LNCaP clone FGC (cell line): ENCODE data around the gene COL15A1.
"Not testable (repeated sequence)": the region's sequence is repeated elsewhere in the genome, so short reads cannot be mapped to it uniquely, and the experiment has no call there.

Source experiments
- DNase-seq: peaks from one replicate; pipeline ENCODE4 v3.0.0-alpha.2; 2011; ENCODE audit warnings: low read depth
- H3K4me3 ChIP-seq: 2 replicates; pipeline ENCODE4 v1.5.1; 2011; ENCODE audit warnings: mild to moderate bottlenecking, low read depth, low read length, control low read depth
- CTCF ChIP-seq: IDR thresholded peaks from 2 replicates; pipeline ENCODE4 v1.5.1; 2012; ENCODE audit warnings: mild to moderate bottlenecking; ENCODE audit not compliant: control insufficient read depth, insufficient read depth; ENCODE audit errors: extremely low read depth

The COL15A1 gene

DNA sequence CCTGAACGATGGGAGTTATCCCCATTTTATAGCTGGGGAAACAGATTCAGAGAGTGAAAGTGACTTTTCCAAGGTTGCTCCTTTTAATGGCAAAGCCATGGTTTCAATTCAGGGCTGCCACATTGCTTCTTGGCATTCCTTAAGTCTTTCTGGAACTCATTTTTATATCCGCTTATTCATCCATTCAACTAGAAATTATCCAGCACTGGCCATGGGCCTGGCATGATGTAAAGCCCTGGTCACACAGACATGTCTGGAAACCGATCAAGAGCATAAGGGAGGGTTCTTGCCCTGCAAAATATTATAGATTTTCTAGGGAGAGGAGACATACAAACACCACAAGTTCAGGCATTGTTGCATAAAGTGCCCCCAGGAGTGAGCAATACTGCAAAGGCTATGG, 43.0 kb upstream of the COL15A1 start:
- no peak for DNase-seq
- H3K4me3 ChIP-seq, result no peak overlapping the region
- TF ChIP-seq CTCF, result no peak

GRCh38 chr9:98901843-98902242, 41.9 kb upstream of the COL15A1 start:
- DNase-seq, H3K4me3 ChIP-seq: not testable (repeated sequence)

GRCh38 chr9:98902516-98902915, 41.2 kb upstream of the COL15A1 start:
- no peak for DNase-seq
- TF ChIP-seq CTCF, result no peak
- no peak overlapping the region for H3K4me3 ChIP-seq

- TF ChIP-seq CTCF, result no peak
- no peak for DNase-seq
- no peak overlapping the region for H3K4me3 ChIP-seq
These were observed 40.8 kb upstream of the COL15A1 start for GRCh38 chr9:98902925-98903324.

GRCh38 chr9:98903961-98904411, 39.7 kb upstream of the COL15A1 start:
- H3K4me3 ChIP-seq, result no peak overlapping the region
- DNase-seq, result no peak
- TF ChIP-seq CTCF, result no peak

DNA sequence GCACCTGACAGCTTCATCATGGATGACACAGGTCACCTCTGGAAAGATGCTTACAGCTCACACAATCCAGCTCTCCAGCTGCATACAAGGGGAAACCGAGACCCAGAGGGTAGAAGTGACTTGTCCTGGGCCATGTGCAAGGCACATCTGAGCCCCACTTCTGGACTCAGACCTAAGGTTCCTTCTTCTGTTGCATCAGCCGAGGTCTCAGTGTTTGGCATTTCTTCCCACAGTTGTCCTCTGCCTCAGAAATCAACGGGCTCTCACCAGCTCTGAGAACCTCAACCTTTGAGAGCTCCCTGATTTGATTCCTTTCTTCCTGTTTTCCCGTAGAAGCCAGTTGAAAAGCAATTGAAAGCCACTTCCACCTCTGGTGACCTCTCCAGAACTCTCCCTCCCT, 38.7 kb upstream of the COL15A1 start:
- DNase-seq, result no peak
- no peak overlapping the region for H3K4me3 ChIP-seq
- no peak for TF ChIP-seq CTCF

DNA sequence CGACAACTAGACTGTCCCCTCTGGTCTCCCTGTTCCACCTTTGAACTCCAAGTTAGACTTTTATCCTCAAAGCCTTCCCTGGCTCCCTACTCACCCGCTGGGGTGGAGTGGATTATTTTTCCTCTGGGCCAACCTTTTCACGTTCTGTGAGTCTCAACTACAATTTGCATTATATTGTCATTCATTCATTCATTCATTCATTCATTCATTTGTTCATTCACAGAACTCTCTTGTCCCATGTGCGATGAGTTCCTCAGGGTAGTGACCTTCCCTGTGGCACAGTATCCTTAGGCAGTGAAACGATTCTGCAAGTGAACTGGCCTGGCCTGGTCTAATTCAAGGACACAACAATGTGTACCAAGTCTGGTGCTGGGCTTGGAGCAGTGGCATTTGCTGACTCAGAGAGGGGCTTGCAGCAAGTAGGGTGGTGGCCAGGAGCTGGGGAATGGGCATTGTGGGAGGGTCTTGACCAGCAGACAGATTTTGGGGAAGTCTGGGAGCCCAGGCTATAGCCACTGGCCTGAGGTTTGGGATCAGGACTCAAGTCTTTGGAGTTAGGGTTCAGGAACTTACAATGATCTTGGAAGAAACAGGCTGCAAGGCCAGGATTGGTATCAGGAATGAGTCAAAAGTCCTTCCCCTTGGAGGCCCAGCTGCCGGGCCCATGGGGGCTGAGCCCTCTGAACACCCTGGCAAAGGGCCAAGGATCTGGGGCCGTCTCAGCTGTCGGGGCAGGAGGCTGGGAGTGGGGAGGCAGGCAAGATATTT, 37.2 kb upstream of the COL15A1 start:
- DNase-seq, result no peak
- TF ChIP-seq CTCF, result no peak
- H3K4me3 ChIP-seq, result no peak overlapping the region

DNA sequence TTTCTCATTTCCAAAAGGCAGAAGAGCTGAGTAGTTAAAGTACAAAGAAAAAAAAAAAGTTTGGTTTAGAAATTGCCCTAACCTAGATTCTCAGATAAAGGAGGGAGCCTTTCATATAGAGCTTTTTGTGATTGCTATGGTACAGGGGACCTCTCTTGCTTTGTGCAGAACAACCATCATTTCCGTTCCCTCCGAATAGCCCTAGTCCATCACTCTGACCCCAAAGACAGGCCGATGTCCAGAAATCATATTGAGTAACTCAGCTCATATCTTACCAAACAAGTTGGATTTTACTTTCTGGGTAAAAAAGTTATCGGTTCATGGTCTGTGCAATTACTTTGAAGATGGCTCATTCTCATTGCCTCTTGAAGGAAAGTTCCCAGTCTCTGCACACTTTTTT, 36.7 kb upstream of the COL15A1 start:
- no peak for TF ChIP-seq CTCF
- no peak for DNase-seq
- H3K4me3 ChIP-seq, result no peak overlapping the region
